GM12878 (cell line): ENCODE measurements around the gene HSD3B2.

Experiments
- CTCF ChIP-seq, 3 experiments: IDR thresholded peaks in 2 of 3; conservative IDR thresholded peaks in 1 of 3; 2 replicates each; pipeline ENCODE4 v1.5.1; 2011; ENCODE audit warnings: low read depth in 3 of 3, low read length in 3 of 3, mild to moderate bottlenecking in 3 of 3, control low read depth in 2 of 3, moderate library complexity in 2 of 3, inconsistent platforms in 1 of 3, mixed read lengths in 1 of 3; ENCODE audit not compliant: control insufficient read depth in 2 of 3, insufficient read depth in 1 of 3; ENCODE audit errors: extremely low read depth in 1 of 3
- E2F4 ChIP-seq: IDR thresholded peaks from 2 replicates; pipeline ENCODE4 v1.6.1; 2012; ENCODE audit warnings: low read depth, low read length, improper control_type of control experiment
- GABPA ChIP-seq: IDR thresholded peaks from 2 replicates; pipeline ENCODE4 v1.6.1; 2014; ENCODE audit warnings: antibody characterized with exemption, low read depth, mild to moderate bottlenecking, inconsistent platforms
- POLR2A ChIP-seq: IDR thresholded peaks from 2 replicates; pipeline ENCODE4 v1.6.1; 2011; ENCODE audit warnings: low read depth, mild to moderate bottlenecking, low read length
- POLR2AphosphoS5 ChIP-seq: IDR thresholded peaks from 2 replicates; pipeline ENCODE4 v1.6.1; 2011; ENCODE audit warnings: mild to moderate bottlenecking, low read length, inconsistent platforms
- RCOR1 ChIP-seq: conservative IDR thresholded peaks from 2 replicates; pipeline ENCODE4 v1.6.1; 2012; ENCODE audit warnings: low read depth, low read length, improper control_type of control experiment
- SREBF2 ChIP-seq: IDR thresholded peaks from 2 replicates; pipeline ENCODE4 v1.6.1; 2012; ENCODE audit warnings: mild to moderate bottlenecking, low read length
- TCF12 ChIP-seq: IDR thresholded peaks from 2 replicates; pipeline ENCODE4 v1.6.1; 2011; ENCODE audit warnings: low read depth, mild to moderate bottlenecking, low read length

- no peak for TF ChIP-seq CTCF (IDR thresholded peaks at IDR 0.05 in 2 of 3, conservative IDR thresholded peaks at IDR 0.05 in 1 of 3; ENCODE audit: control insufficient read depth in 2 of 3, extremely low read depth in 1 of 3, insufficient read depth in 1 of 3, low read depth in 3 of 3, low read length in 3 of 3)
- no peak for TF ChIP-seq TCF12
- no peak for TF ChIP-seq GABPA
- no peak for TF ChIP-seq E2F4
- TF ChIP-seq POLR2AphosphoS5, result no peak
- TF ChIP-seq SREBF2, result no peak
- no peak for TF ChIP-seq POLR2A
- TF ChIP-seq RCOR1, result no peak
These were observed 31.4 kb downstream of the HSD3B2 start for GRCh38 chr1:119446321-119446720.
